Measurements from ENCODE around the gene SMIM32. TPM values are rescaled to one million over a fixed set of nuclear protein-coding genes. Genes with fewer than 3 reads are reported as not detected.

SMIM32 gene
- total RNA-seq (not detected), polyA plus RNA-seq (under 1 TPM in 1 of 2 donors, not detected in 1; 0.02 TPM)

- Histone ChIP-seq H3K4me1 (ENCODE audit: control insufficient read depth in 4 of 4, insufficient read depth in 4 of 4, low read length in 3 of 4) (peaks cover 13 to 21% (median 17%) of the 10 kb centered on the region in 4 donors), H3K9me3 (ENCODE audit: control insufficient read depth in 4 of 4, low read length in 3 of 4) (no peaks in the 10 kb centered on the region), H3K27me3 (ENCODE audit: control insufficient read depth in 4 of 4, insufficient read depth in 4 of 4, low read length in 3 of 4) (peaks cover 0 to 5% (median 0%) of the 10 kb centered on the region in 4 donors), H3K4me3 (ENCODE audit: low read depth in 1 of 3, low read length in 3 of 3) (peak within 1 kb of the TSS; percentile 11 to 49 (median 42)), H3K36me3 (ENCODE audit: control insufficient read depth in 4 of 4, insufficient read depth in 3 of 4, low read depth in 1 of 4, low read length in 3 of 4) (peaks cover 0 to under 1% (median 0%) of the 10 kb centered on the region in 4 donors), H3K9ac (ENCODE audit: low read depth in 1 of 2, low read length in 2 of 2) (no peak within 1 kb of the TSS), H3K27ac (ENCODE audit: low read depth in 1 of 2, low read length in 2 of 2) (no peak within 1 kb of the TSS)
- peak; percentile 34 for DNase-seq (ENCODE audit: low spot score)
- WGBS = 1% methylated on average over 81 of the region's 81 CpGs
- TF ChIP-seq SP1 (IDR thresholded peaks at IDR 0.05) (no peak), GABPA (IDR thresholded peaks at IDR 0.05 in 1 of 2, conservative IDR thresholded peaks at IDR 0.05 in 1 of 2) (no peak), HNF4G (IDR thresholded peaks at IDR 0.05) (no peak), REST (IDR thresholded peaks at IDR 0.05) (no peak), FOXA1 (IDR thresholded peaks at IDR 0.05) (no peak), FOXA2 (IDR thresholded peaks at IDR 0.05) (no peak), ZBTB33 (IDR thresholded peaks at IDR 0.05) (no peak), TAF1 (conservative IDR thresholded peaks at IDR 0.05) (no peak), ATF3 (IDR thresholded peaks at IDR 0.05) (no peak), JUND (IDR thresholded peaks at IDR 0.05) (no peak), EGR1 (IDR thresholded peaks at IDR 0.05; ENCODE audit: low read depth in 2 of 2) (no peak), RXRA (IDR thresholded peaks at IDR 0.05) (no peak), HNF4A (conservative IDR thresholded peaks at IDR 0.05) (no peak), RAD21 (IDR thresholded peaks at IDR 0.05) (no peak), NR2F2 (IDR thresholded peaks at IDR 0.05) (no peak), YY1 (IDR thresholded peaks at IDR 0.05) (no peak), CTCF (IDR thresholded peaks at IDR 0.05; ENCODE audit: low read depth, low read length, missing input control) (no peak)
- TF ChIP-seq, protein P1, sequence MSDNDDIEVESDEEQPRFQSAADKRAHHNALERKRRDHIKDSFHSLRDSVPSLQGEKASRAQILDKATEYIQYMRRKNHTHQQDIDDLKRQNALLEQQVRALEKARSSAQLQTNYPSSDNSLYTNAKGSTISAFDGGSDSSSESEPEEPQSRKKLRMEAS (IDR thresholded peaks at IDR 0.05) = no peak
Observed at GRCh38 chr5:136192526-136193321, at the start of gene SMIM32. Gene SMIM32 (minus strand): TSS chr5:136193162. CDS start chr5:136192524, 638 bp downstream.
